Measurements from ENCODE around the gene MYRIP.

DNA sequence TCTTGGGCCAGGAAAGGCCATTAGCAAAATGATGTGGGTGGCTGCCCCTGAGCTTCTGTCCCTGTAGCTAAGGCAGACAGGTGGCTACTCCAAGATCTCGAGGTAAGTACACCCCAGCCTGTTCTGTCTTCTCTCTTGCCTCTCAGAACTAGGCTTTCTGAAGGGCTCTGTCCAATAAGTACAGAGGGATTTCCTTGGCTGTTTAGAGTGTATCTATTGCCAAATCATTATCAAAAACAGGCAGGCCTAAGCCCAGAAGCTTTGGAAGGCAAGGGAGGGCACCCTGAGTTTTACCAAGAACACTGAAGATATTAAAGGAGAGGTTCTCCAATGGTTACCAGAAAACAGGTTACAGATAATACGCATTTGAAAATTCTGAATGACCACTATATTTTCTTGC lies 156.6 kb downstream of the MYRIP start:
- TF ChIP-seq, protein P1, sequence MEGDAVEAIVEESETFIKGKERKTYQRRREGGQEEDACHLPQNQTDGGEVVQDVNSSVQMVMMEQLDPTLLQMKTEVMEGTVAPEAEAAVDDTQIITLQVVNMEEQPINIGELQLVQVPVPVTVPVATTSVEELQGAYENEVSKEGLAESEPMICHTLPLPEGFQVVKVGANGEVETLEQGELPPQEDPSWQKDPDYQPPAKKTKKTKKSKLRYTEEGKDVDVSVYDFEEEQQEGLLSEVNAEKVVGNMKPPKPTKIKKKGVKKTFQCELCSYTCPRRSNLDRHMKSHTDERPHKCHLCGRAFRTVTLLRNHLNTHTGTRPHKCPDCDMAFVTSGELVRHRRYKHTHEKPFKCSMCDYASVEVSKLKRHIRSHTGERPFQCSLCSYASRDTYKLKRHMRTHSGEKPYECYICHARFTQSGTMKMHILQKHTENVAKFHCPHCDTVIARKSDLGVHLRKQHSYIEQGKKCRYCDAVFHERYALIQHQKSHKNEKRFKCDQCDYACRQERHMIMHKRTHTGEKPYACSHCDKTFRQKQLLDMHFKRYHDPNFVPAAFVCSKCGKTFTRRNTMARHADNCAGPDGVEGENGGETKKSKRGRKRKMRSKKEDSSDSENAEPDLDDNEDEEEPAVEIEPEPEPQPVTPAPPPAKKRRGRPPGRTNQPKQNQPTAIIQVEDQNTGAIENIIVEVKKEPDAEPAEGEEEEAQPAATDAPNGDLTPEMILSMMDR (IDR thresholded peaks at IDR 0.05): no peak
- no peak for TF ChIP-seq POLR2A (IDR thresholded peaks at IDR 0.05)

Data from thyroid gland (tissue), 4 donors.